ENCODE data around the gene ATP11A. TPM values are rescaled to one million over a fixed set of nuclear protein-coding genes. Genes with fewer than 3 reads are reported as not detected.

ATP11A gene
- total RNA-seq, 2 experiments from 2014 or later, result 42.1 to 50.7 TPM

DNA sequence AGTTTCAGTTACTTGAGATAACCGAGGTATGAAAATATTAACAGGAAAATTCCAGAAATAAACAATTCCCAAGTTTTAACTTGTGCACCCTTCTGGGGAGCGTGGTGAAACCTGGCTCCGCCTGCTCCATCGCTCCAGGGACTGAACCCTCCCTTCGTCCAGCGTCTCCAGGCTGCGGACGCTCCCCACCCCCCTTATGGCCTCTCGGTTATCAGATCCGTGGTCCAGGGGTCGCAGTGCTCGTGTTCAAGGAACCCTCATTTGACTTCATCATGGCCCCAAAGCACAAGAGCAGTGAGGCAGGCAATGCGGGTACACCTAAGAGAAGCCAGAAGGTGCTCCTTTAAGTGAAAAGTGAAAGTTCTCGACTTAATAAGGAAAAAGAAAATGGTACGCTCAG, 71.1 kb downstream of the ATP11A start:
- H3K27me3 Mint-ChIP-seq, result no peaks in the 10 kb centered on the region
- CTCF ChIA-PET, result no interaction called here
- H3K9me3 Mint-ChIP-seq (ENCODE audit: low read depth), result no peaks in the 10 kb centered on the region
- POLR2A ChIA-PET, result interaction anchor here (0.5 kb wide), 1 partner anchor 31 kb away, joined by 3 read pairs; no protein-coding TSS in a partner anchor
- intact Hi-C loops (cut with DNase I, micrococcal nuclease), result no loop called here
- H3K36me3 Mint-ChIP-seq (ENCODE audit: low read depth), result no peaks in the 10 kb centered on the region
- no peak overlapping the region for H3K4me3 Mint-ChIP-seq
- H3K4me1 Mint-ChIP-seq, result peaks cover 12% of the 10 kb centered on the region
- H3K27ac Mint-ChIP-seq, result no peak overlapping the region
- DNase-seq (no peak), ATAC-seq (no peak)

GRCh38 chr13:112761701-112762689, 72.2 kb downstream of the ATP11A start:
- Mint-ChIP-seq H3K36me3 (ENCODE audit: low read depth) (no peaks in the 10 kb centered on the region), H3K4me3 (no peak overlapping the region), H3K27me3 (no peaks in the 10 kb centered on the region), H3K4me1 (peaks cover 17% of the 10 kb centered on the region), H3K27ac (no peak overlapping the region), H3K9me3 (ENCODE audit: low read depth) (no peaks in the 10 kb centered on the region)
- no peak for ATAC-seq
- DNase-seq, result no peak
- POLR2A ChIA-PET, result no interaction called here
- intact Hi-C loops (cut with DNase I, micrococcal nuclease), result no loop called here
- CTCF ChIA-PET, result no interaction called here

DNA sequence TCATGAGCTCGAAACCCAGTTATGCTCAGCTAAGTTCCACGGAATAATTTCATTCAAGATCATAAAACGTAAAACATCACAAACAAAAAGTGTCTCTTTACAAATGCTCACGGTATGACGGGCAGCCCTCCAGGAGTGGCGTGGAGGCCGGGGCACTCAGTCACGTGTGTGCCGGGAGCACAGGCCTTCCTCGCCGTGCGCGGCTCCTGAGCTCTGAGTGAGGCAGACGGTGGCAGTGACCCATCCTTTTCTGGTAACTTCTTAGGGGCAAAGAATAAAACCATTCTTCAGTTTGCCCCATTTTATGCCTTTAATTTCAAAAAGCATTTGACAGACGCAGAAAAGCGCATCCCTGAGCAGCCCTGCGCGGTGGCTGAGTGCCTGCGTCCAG, 72.8 kb downstream of the ATP11A start:
- Mint-ChIP-seq H3K4me1 (peaks cover 21% of the 10 kb centered on the region), H3K9me3 (ENCODE audit: low read depth) (no peaks in the 10 kb centered on the region), H3K4me3 (no peak overlapping the region), H3K36me3 (ENCODE audit: low read depth) (no peaks in the 10 kb centered on the region), H3K27ac (no peak overlapping the region), H3K27me3 (no peaks in the 10 kb centered on the region)
- ATAC-seq (no peak), DNase-seq (no peak)
- intact Hi-C loops (cut with DNase I, micrococcal nuclease), result no loop called here
- CTCF ChIA-PET, result no interaction called here
- POLR2A ChIA-PET, result no interaction called here

- Mint-ChIP-seq H3K36me3 (ENCODE audit: low read depth) (no peaks in the 10 kb centered on the region), H3K27me3 (no peaks in the 10 kb centered on the region), H3K27ac (no peak overlapping the region), H3K4me1 (peaks cover 28% of the 10 kb centered on the region), H3K4me3 (no peak overlapping the region), H3K9me3 (ENCODE audit: low read depth) (no peaks in the 10 kb centered on the region)
- intact Hi-C loops (cut with DNase I, micrococcal nuclease), result no loop called here
- DNase-seq (no peak), ATAC-seq (no peak)
- ChIA-PET CTCF (interaction anchor here (0.7 kb wide), 1 partner anchor 9 kb away, joined by 3 read pairs; no protein-coding TSS in a partner anchor), POLR2A (no interaction called here)
These were observed 74.2 kb downstream of the ATP11A start for GRCh38 chr13:112764028-112764427.

DNA sequence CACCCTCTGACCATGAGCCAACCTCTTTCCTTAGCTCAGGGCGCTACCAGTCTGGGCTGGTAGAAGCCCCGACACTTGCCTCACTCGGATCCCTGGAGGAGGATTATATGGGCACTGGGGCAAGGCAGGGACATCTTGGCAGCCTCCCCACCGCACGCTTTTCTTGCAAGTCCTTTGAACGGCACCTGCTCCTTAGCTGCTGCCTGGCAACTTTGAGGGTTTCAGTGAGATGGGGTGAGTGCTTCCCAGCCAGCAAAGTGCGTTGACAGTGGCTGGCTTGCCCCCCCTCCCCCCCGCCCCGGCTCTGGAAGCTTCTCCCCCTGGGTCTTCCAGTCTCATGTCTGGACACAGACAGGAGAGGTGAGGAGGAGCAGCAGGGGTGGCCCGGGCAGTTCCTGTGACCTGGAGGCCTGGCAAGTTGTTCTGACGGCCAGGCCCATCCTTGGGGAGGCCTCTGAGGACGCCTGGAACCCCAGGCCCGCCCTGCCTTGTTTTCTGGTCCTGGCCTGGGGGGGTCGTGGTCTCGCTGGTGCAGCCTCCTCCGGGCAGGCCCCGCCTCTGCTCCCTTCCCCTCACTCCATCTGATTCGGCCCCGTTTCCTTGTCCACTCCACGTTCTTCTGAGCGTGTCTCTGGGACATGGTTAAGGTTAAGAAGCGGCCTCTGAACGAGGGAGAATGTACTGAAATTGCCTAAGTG, 75.2 kb downstream of the ATP11A start:
- Mint-ChIP-seq H3K4me1 (peaks cover 30% of the 10 kb centered on the region), H3K4me3 (no peak overlapping the region), H3K27me3 (no peaks in the 10 kb centered on the region), H3K9me3 (ENCODE audit: low read depth) (no peaks in the 10 kb centered on the region), H3K36me3 (ENCODE audit: low read depth) (no peaks in the 10 kb centered on the region), H3K27ac (no peak overlapping the region)
- intact Hi-C loops (cut with DNase I, micrococcal nuclease), result no loop called here
- ATAC-seq, result no peak
- no peak for DNase-seq
- CTCF ChIA-PET, result no interaction called here
- POLR2A ChIA-PET, result no interaction called here

GRCh38 chr13:112765731-112766130, 75.9 kb downstream of the ATP11A start:
- ATAC-seq, result no peak
- POLR2A ChIA-PET, result no interaction called here
- no peak overlapping the region for H3K27ac Mint-ChIP-seq

GRCh38 chr13:112766336-112766735, 76.5 kb downstream of the ATP11A start:
- Mint-ChIP-seq H3K4me3 (no peak overlapping the region), H3K27me3 (no peaks in the 10 kb centered on the region), H3K27ac (peak overlapping the region; percentile 19), H3K4me1 (peaks cover 30% of the 10 kb centered on the region), H3K9me3 (ENCODE audit: low read depth) (no peaks in the 10 kb centered on the region), H3K36me3 (ENCODE audit: low read depth) (no peaks in the 10 kb centered on the region)
- POLR2A ChIA-PET, result no interaction called here
- no peak for DNase-seq
- CTCF ChIA-PET, result no interaction called here
- no peak for ATAC-seq
- intact Hi-C loops (cut with DNase I, micrococcal nuclease), result no loop called here

More at GRCh38 chr13:112765731-112766130, 75.9 kb downstream of the ATP11A start:
- H3K4me1 Mint-ChIP-seq, result peaks cover 30% of the 10 kb centered on the region
- no peaks in the 10 kb centered on the region for H3K36me3 Mint-ChIP-seq (ENCODE audit: low read depth)
- DNase-seq, result no peak
- intact Hi-C loops (cut with DNase I, micrococcal nuclease), result no loop called here
- no peak overlapping the region for H3K4me3 Mint-ChIP-seq
- CTCF ChIA-PET, result no interaction called here
- no peaks in the 10 kb centered on the region for H3K9me3 Mint-ChIP-seq (ENCODE audit: low read depth)
- H3K27me3 Mint-ChIP-seq, result no peaks in the 10 kb centered on the region

DNA sequence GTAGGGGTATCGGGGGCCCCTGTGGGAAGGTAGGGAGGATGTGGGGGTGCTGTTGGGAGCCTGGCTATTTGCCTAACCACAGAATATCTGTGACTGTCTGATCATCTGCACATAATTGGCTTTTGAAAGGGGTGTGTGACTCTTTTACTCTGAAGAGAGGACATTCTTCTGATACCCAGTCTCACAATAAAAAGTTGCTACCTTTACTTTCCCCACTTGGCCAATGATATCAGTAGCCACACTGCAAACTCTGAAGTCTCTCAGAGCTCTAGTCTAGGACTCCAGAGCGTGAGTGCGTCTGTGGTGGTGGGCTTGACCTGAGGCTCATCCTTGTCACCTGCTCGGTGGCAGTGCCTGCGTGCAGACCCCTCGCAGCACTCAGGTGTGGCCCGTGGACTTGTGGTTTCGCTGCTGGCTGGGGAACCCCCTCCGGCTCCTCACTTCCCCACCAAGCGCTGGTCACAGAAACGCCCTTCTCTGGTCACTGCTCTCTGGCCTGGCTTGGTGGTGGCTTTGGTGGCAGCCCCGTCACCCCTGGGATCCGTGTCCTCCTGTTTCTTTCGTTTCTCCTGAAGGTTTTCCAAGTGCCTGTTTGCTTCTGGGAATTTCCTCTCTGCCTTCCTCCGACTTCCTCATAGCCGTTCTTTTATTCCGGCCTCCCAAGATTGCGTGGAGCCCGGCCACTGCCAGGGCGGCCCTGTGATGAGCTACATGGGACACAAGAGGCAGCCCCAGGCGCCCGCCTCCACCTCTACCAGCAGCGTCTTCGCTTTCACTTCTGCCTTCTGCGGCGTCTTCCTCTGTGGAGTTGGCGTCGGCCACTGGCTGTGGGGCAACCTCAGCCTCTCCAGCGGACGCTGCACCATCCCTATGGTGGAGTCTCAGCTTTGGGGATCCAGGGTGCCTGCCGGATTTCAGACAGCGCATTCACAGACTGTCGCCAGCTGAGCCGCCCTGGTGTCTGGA, 78.0 kb downstream of the ATP11A start:
- ATAC-seq (no peak), DNase-seq (no peak)
- ChIA-PET CTCF (no interaction called here), POLR2A (no interaction called here)
- no peaks in the 10 kb centered on the region for H3K36me3 Mint-ChIP-seq (ENCODE audit: low read depth)
- no peaks in the 10 kb centered on the region for H3K9me3 Mint-ChIP-seq (ENCODE audit: low read depth)
- intact Hi-C loops (cut with DNase I, micrococcal nuclease), result no loop called here
- peaks cover 30% of the 10 kb centered on the region for H3K4me1 Mint-ChIP-seq
- H3K4me3 Mint-ChIP-seq, result no peak overlapping the region
- H3K27me3 Mint-ChIP-seq, result no peaks in the 10 kb centered on the region
- H3K27ac Mint-ChIP-seq, result peak overlapping the region; percentile 15

- no peaks in the 10 kb centered on the region for H3K27me3 Mint-ChIP-seq
- peaks cover 30% of the 10 kb centered on the region for H3K4me1 Mint-ChIP-seq
- H3K4me3 Mint-ChIP-seq, result no peak overlapping the region
- peak; percentile 20 for DNase-seq
- no peaks in the 10 kb centered on the region for H3K36me3 Mint-ChIP-seq (ENCODE audit: low read depth)
- ChIA-PET CTCF (no interaction called here), POLR2A (no interaction called here)
- intact Hi-C loops (cut with DNase I, micrococcal nuclease), result no loop called here
- peak overlapping the region; percentile 7 for H3K27ac Mint-ChIP-seq
- no peaks in the 10 kb centered on the region for H3K9me3 Mint-ChIP-seq (ENCODE audit: low read depth)
- ATAC-seq, result peak; percentile 77
These were observed 79.1 kb downstream of the ATP11A start for GRCh38 chr13:112768795-112769481.

DNA sequence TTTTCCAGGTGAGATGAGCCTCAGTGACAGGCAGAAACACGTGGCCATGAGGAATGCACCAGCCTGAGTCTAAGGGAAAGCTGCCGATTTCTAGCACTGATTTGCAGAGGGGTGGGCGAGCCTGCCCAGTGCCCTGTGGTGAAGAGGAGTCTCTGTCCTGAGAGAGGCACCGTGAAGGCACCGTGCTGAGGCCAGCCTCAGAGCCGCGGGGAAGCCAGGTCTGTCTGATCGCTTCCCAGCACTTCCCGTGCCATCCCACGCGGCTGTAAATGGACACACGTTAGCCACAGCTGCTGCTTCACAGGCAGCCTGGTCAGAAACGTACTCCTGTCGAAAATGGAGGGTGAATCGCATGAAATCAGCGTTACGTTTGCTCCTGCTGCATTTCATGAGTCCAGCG, 79.8 kb downstream of the ATP11A start:
- CTCF ChIA-PET, result interaction anchor here (0.6 to 1.1 kb wide), 2 partner anchors 8 to 1475 kb away, joined by 3 read pairs; no protein-coding TSS in a partner anchor

DNA sequence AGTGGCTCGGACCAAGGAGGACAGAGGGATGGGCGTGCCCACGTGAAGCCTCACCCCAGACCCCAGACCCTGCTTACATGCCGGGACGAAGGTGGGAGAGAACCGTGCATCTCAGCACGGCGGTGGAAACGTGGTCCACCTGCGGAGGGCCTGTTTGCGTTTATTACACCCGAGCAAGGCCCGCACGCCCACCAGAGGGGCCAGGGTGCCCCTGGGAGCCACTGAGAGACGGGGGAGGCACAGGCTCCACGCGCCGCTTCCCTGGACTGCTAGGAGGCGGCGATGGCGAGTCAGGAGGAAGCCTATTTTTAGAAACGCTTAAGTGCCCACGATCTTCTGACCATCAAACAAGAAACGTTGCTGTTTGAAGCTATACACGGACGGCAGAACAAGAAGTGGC, 80.7 kb downstream of the ATP11A start:
- DNase-seq, result no peak
- Mint-ChIP-seq H3K36me3 (ENCODE audit: low read depth) (no peaks in the 10 kb centered on the region), H3K4me1 (peaks cover 27% of the 10 kb centered on the region), H3K27ac (no peak overlapping the region), H3K4me3 (no peak overlapping the region), H3K27me3 (no peaks in the 10 kb centered on the region), H3K9me3 (ENCODE audit: low read depth) (no peaks in the 10 kb centered on the region)
- intact Hi-C loops (cut with DNase I, micrococcal nuclease), result no loop called here
- no peak for ATAC-seq
- ChIA-PET CTCF (interaction anchor here (0.6 to 1.1 kb wide), 2 partner anchors 7 to 1476 kb away, joined by 3 read pairs; no protein-coding TSS in a partner anchor), POLR2A (no interaction called here)

More for the DNA sequence above, 79.8 kb downstream of the ATP11A start:
- POLR2A ChIA-PET, result no interaction called here
- Mint-ChIP-seq H3K36me3 (ENCODE audit: low read depth) (no peaks in the 10 kb centered on the region), H3K4me1 (peaks cover 30% of the 10 kb centered on the region), H3K9me3 (ENCODE audit: low read depth) (no peaks in the 10 kb centered on the region), H3K4me3 (no peak overlapping the region), H3K27me3 (no peaks in the 10 kb centered on the region), H3K27ac (no peak overlapping the region)
- no peak for ATAC-seq
- intact Hi-C loops (cut with DNase I, micrococcal nuclease), result no loop called here
- no peak for DNase-seq

All from activated CD4-positive, alpha-beta T cell treated with anti-CD3 and anti-CD28 coated beads for 36 hours (primary cell).